ENCODE measurements around the gene FOXD1.
"Not testable (repeated sequence)": the region's sequence is repeated elsewhere in the genome, so short reads cannot be mapped to it uniquely, and the experiment has no call there.

FOXD1 gene

GRCh38 chr5:73464016-73464745, 15.6 kb upstream of the FOXD1 start:
- DNase-seq, result no peak

GRCh38 chr5:73460133-73460532, 11.6 kb upstream of the FOXD1 start:
- no peak for DNase-seq

GRCh38 chr5:73459366-73459765, 10.8 kb upstream of the FOXD1 start:
- no peak for DNase-seq

- not testable (repeated sequence) for DNase-seq
These were observed 7.9 kb upstream of the FOXD1 start for GRCh38 chr5:73456462-73456861.

- DNase-seq, result peak in 3 of 56 donors; percentile 9 to 15 (median 10)
These were observed 5.9 kb upstream of the FOXD1 start for GRCh38 chr5:73454379-73455036.

- no peak for DNase-seq
These were observed 3.6 kb upstream of the FOXD1 start for GRCh38 chr5:73452215-73452614.

- peak in 19 of 56 donors; percentile 7 to 70 (median 19) for DNase-seq
These were observed 2.9 kb upstream of the FOXD1 start for GRCh38 chr5:73451224-73452130.

- no peak for DNase-seq
These were observed 2.2 kb upstream of the FOXD1 start for GRCh38 chr5:73450672-73451223.

- no peak for DNase-seq
These were observed 1.6 kb upstream of the FOXD1 start for GRCh38 chr5:73450137-73450536.

GRCh38 chr5:73447530-73448462, 781 bp downstream of the FOXD1 start:
- DNase-seq, result peak in 3 of 56 donors; percentile 4 to 33 (median 22)

GRCh38 chr5:73446631-73447529, 1.7 kb downstream of the FOXD1 start:
- DNase-seq, result no peak

- no peak for DNase-seq
These were observed 2.6 kb downstream of the FOXD1 start for GRCh38 chr5:73445665-73446630.

- DNase-seq, result no peak
These were observed 3.8 kb downstream of the FOXD1 start for GRCh38 chr5:73444499-73445438.

- DNase-seq, result no peak
These were observed 4.6 kb downstream of the FOXD1 start for GRCh38 chr5:73443829-73444498.

- DNase-seq, result no peak
These were observed 5.5 kb downstream of the FOXD1 start for GRCh38 chr5:73442996-73443627.

All from nucleus accumbens (tissue), 56 donors.